GM19452 (cell line): Measurements from ENCODE around the gene DCPS.
"Not testable (repeated sequence)": the region's sequence is repeated elsewhere in the genome, so short reads cannot be mapped to it uniquely, and the experiment has no call there.

Source experiments
- ATAC-seq: cut with Tn5 transposase; IDR thresholded peaks from one replicate; pipeline ENCODE4 v1.9.1; 2021; ENCODE audit not compliant: unreplicated experiment

Gene DCPS

DNA sequence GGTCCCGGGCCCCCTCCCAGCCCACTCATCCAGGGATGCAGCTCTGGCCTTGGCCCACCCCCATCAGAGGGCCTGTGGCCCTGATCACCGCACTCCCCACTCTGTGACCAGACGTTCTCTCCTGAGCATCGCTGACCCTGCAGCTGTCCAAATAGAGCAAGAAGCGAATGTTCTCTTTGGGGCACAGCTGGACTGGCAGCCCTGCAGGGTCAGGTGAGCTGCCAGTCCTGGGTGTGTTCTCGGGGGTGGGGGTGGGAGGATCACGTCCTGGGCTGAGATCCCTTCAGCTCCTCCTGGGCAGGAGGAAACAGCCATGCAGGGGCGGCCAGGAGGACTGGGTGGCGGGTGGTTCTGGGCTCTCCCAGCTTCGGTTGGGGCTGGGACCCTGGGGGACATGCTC, 78.1 kb downstream of the DCPS start:
- ATAC-seq: not testable (repeated sequence)

DNA sequence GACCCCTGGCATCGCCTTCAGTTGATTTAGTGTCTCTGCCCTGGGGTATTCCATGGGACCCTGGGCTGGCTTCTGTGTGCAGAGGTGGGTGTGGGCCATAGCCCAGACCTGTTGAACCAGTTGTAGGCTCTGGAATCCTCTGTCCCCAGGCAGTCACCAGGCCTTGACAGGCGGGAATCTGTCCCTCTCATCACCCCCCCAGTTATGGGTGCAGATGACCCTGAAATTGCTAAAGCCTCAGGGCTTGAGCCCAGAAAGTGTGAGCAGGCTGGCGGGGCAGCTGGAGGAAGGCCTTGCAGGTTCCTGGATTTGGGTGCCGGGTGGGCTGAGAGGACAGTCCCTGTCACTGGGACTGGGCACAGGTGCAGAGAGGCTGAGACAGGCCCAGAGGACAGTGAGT, 78.8 kb downstream of the DCPS start:
- not testable (repeated sequence) for ATAC-seq

DNA sequence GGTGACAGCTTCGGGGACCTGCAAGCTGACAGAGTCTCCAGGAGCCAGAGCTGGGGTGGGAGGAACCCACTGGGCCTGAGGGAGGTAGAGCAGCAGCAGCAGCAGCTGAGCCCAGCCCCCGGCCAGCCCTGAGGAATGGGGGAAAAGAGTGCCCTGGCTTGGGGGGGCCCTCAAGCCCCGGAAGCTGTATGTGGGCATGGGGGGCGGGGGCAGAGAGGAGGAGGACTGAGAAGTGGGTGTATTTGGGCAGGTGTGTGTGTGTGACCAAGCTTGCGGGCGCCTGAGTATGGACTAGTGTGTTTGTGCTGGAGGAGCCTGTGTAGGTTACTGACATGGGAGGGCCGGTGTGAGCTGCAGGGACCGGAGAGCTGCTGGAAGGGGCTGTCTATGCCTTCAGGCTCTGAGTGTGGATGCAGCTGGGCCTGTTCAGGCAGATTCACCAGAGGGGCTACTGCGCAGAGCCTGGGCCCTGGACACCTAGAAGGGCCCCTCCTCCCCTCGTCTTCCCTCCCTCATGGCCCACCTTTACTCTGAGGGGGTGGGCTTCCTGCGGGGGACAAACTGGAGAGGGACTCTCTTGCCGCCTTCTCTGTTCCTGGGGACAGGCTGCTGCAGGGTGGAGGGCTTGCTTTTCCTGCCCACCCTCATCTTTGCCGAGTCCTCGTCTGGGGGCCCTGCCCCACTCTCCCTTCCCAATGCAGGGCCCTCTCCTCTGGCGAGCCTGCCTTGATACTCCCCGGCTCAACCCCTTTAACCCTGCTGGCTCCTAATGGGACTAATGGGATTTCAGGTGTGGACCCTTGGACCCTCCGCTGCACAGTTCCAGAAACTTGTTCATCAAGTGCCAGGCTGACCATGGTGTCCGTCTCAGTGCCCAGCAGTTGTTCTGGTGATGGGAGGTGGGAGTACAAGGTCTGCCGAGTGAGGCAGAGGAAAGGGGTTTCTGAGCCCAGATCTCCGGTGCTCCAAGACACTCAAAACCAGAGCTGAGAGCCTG, 79.8 kb downstream of the DCPS start:
- no peak for ATAC-seq

DNA sequence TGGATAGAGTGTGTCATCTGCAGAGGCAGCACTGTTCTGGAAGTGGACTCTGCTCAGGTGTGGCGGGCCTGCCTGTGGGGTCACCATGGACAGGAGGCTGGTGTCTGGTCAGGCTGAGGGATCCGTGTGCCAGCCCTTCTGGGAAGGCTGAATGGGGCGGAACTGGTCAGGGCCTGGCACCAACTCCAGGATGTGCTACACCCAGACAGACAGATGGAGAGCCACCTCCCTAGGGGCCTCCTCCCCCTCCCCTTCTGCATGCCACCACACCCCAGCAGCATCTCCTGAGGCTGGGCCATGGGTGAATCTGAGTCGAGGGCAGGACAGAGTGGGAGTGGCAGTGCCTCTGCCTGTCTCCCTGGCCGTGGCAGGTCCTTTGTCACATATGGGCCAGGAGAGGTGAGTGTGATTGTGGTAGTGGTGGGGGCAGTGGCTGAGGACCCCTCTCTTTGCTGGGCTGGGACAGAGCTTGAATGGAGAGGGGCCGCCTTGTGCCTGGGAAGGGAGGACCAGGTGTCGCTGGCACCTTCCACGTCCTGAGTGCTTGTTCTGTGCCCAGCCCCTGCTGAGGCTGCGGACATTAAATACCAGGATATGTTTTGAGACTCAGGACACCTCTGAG, 80.7 kb downstream of the DCPS start:
- no peak for ATAC-seq

DNA sequence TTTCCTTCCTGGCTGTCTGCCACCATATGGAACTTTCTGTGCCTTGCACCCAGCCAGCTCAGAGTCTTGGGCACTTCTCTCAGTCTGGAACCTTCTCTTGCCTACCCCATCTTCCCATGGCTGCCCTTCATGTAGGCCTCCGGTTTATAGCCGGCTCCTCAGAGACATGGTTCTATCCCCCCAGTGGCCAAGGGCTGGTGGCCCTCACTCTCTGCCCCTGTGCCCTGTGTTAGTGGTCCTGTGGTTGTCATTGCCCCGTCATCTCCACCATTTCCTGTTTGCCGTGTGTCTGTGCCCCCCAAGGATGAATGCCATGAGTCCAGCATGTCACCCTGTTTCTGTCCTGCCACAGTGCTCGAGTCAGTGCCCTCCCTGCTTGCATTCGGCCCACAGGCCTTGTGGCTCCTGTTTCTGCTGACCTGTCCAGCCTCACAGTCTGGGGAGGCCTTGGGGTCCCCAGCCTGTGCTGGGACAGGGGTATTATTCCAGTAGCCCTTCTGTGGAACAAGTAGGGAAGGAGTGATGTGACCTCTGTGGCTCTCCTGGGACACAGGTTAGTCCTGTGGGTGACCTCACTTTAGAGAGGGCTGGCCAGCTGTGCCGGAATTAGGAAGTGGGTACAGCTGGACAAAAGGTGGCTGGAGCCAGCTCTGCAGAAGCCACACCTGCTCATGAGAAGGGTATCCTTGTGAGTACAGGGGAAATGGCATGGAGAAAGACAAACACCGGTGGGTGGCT, 82.3 kb downstream of the DCPS start:
- ATAC-seq: no peak

DNA sequence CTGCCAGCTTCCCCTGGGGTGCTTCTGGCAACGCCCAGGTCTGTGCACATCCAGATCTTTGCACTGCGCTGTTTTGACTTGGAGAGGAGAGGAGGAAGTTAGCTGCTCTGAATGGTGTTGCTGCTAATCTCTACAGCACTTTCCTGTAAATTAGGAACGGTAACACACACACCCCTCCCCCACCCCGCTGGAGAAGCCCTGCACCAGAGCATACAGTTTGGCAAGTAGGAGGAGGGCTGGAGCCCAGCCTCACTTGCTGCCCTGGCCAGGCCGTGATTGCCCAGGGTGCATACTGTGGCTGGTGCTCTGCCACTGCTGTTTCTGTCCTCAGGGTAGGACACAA, 82.8 kb downstream of the DCPS start:
- not testable (repeated sequence) for ATAC-seq

DNA sequence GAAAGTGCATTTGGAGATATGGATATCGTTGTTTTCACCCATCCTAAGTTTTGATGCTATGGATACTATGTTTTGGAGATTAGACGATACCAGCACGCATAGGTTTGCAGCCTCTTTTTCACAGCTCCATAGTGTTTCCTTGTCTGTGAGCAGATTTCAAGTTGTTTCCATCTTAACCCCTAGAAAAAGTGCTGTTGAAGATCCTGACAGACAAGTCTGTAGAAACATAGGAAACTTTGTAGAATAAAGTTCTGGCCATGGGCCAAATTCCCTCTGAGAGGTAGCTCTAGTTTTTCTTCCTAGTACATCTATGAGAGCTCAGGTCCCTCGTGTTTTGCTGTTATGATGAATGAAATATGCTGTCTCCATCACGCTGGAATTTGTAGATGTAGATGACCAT, 84.0 kb downstream of the DCPS start:
- ATAC-seq: no peak

DNA sequence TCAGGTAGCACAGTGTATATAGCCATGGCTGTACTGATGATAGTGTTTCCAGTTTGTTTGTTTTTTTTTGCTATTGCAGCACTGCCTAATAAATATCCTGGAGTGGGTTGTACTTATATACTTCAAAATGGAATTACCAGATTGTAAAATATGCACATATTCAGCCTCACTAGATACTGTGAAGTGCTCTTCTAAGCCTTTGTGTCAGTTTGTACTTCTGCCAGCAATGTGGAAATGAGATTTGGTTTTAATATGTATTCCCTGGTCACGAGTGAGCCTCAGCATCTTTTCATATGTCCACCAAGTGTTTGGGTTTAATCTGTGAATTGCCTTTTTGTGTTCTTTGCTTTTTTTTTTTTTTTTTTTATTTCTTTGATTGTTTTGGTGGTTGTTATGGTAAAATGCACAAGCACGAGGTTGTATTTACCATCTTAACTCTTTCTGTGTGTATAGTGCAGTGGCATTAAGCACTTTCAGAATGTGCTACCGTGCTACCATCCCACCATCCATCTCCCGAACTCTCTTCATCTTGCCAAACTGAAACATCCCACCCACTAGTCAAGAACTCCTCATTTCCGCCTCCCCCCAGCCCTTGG, 86.5 kb downstream of the DCPS start:
- ATAC-seq: no peak

DNA sequence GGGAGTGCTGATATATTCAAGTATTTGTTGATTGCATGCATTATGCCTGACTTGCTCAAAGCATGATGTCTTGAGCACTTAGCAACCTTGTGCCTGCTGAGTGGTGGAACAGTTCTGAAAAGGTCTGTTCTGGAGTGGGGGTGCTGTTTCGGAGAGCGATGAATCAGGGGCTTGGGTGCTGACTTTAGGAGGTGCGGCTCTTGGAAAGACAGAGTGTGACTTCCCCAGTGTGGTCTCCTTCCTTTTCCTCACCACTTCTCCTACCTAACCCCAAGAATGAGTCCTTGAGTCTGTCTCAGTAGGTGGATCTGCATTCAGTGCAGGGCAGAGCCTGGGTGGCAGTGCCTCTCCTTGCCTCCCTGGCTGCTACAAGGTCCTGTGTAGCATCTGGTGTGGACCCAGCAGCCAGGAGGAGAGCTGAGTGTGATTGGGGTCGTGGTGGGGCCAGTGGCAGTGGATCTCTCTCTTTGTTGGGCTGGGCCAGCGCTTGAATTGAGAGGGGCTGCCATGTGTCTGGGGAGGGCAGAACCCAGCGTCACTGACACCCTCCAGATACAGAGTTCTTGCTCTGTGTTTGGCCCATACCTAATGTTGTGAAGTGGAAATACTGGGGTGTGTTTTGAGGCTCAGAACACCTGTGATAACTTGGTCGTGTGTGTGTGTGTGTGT, 87.6 kb downstream of the DCPS start:
- no peak for ATAC-seq

GRCh38 chr11:126391970-126392632, 88.2 kb downstream of the DCPS start:
- peak; percentile 72 for ATAC-seq

DNA sequence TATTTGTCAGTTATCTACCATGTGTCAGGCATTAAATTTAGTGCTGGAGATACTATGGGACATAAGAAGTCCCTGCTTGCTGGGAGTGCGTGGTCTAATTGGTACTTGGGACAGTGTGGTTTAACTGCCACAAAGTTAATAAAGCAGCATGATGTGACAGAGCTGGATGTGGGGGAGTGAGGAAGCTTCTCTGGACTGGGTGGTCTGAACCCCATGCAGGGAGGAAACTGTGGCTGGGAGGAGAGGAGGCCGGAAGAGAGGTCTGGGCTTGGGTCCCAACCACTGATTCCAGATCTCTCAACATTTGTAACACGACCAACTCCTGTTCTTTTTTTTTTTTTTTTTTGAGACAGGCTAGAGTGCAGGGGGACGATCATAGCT, 88.8 kb downstream of the DCPS start:
- ATAC-seq: peak; percentile 44

- ATAC-seq: no peak
These were observed 89.3 kb downstream of the DCPS start for GRCh38 chr11:126393143-126393542.

DNA sequence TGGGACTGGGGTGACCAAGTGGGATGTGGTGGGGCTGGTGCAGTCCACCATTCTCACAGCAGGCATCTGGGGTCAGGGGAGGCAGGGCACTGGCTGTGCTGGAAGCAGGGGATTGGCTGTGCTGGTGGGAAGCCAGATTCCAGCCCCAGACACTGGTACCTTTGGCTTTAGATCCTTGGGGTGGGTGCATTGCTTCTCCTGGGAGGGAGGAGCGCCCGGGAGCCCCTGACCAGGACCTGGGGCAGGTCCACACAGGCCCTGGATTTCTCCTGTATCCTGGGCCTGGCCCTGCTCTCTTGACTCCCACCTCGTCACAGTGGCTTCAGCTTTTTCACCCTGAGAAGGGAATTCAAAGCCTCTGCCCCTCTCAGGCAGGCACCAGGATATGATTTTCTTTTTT, 90.2 kb downstream of the DCPS start:
- no peak for ATAC-seq

GRCh38 chr11:126394634-126395072, 90.8 kb downstream of the DCPS start:
- ATAC-seq: not testable (repeated sequence)
